GM23338 (cell line): ENCODE data around the gene HACL1.

ENCODE experiments used
- CREB1 ChIP-seq: fragments of 250-450 bp; sonication (Bioruptor Pico); IDR thresholded peaks from 2 replicates; pipeline ENCODE4 v1.5.0; 2020; ENCODE audit warnings: low read depth, mild to moderate bottlenecking, moderate library complexity
- EZH2phosphoT487 ChIP-seq: fragments of 200-600 bp; sonication (generic); IDR thresholded peaks from one replicate; pipeline ENCODE4 v1.8.1; 2018; ENCODE audit warnings: antibody characterized with exemption; ENCODE audit not compliant: unreplicated experiment
- JUNB ChIP-seq: IDR thresholded peaks from one replicate; pipeline ENCODE4 v1.6.1; 2016; ENCODE audit warnings: antibody characterized with exemption; ENCODE audit not compliant: unreplicated experiment
- POLR2AphosphoS5 ChIP-seq: IDR thresholded peaks from 2 replicates; pipeline ENCODE4 v1.6.1; 2016; ENCODE audit warnings: antibody characterized with exemption, low read depth
- TF ChIP-seq, protein P1 (sequence below), 2 experiments: fragments of 200-600 bp in 1 of 2; sonication (generic) in 1 of 2; conservative IDR thresholded peaks; 2 replicates each; pipeline versions ENCODE4 v1.5.1 to v1.6.1; 2016 to 2017; ENCODE audit warnings: antibody characterized with exemption in 2 of 2, low read depth in 2 of 2, mild to moderate bottlenecking in 2 of 2, moderate library complexity in 1 of 2
- TF ChIP-seq, protein P2 (sequence below): IDR thresholded peaks from one replicate; pipeline ENCODE4 v1.6.1; 2018; ENCODE audit warnings: antibody characterized with exemption; ENCODE audit not compliant: unreplicated experiment
- TF ChIP-seq, protein P3 (sequence below): IDR thresholded peaks from 2 replicates; pipeline ENCODE4 v1.6.1; 2016; ENCODE audit warnings: antibody characterized with exemption

DNA sequence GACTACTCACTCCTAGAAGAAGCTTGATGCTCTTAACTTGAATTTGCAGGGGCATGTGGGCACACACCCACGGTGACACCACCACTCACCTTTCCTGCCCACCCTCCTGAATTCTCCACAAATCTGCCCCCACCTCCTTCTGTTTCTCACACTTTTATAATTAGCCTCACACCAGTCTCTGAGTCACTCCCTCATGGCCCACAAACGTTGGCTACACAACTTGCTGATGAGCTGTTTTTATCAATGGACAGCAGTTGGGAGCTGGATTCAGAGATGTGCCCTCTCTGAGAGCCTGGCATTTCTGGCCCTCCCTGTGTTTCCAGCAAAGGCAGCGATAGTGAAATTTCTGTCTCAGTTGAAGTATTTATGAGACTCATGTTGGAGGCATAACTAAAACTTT, 81.2 kb downstream of the HACL1 start:
- TF ChIP-seq CREB1 (CRISPR knock-in tag) (no peak), JUNB (no peak), EZH2phosphoT487 (no peak), POLR2AphosphoS5 (no peak)
- TF ChIP-seq, protein P1, sequence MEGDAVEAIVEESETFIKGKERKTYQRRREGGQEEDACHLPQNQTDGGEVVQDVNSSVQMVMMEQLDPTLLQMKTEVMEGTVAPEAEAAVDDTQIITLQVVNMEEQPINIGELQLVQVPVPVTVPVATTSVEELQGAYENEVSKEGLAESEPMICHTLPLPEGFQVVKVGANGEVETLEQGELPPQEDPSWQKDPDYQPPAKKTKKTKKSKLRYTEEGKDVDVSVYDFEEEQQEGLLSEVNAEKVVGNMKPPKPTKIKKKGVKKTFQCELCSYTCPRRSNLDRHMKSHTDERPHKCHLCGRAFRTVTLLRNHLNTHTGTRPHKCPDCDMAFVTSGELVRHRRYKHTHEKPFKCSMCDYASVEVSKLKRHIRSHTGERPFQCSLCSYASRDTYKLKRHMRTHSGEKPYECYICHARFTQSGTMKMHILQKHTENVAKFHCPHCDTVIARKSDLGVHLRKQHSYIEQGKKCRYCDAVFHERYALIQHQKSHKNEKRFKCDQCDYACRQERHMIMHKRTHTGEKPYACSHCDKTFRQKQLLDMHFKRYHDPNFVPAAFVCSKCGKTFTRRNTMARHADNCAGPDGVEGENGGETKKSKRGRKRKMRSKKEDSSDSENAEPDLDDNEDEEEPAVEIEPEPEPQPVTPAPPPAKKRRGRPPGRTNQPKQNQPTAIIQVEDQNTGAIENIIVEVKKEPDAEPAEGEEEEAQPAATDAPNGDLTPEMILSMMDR (conservative IDR thresholded peaks at IDR 0.05; ENCODE audit: low read depth in 2 of 2), result no peak
- TF ChIP-seq, protein P2, sequence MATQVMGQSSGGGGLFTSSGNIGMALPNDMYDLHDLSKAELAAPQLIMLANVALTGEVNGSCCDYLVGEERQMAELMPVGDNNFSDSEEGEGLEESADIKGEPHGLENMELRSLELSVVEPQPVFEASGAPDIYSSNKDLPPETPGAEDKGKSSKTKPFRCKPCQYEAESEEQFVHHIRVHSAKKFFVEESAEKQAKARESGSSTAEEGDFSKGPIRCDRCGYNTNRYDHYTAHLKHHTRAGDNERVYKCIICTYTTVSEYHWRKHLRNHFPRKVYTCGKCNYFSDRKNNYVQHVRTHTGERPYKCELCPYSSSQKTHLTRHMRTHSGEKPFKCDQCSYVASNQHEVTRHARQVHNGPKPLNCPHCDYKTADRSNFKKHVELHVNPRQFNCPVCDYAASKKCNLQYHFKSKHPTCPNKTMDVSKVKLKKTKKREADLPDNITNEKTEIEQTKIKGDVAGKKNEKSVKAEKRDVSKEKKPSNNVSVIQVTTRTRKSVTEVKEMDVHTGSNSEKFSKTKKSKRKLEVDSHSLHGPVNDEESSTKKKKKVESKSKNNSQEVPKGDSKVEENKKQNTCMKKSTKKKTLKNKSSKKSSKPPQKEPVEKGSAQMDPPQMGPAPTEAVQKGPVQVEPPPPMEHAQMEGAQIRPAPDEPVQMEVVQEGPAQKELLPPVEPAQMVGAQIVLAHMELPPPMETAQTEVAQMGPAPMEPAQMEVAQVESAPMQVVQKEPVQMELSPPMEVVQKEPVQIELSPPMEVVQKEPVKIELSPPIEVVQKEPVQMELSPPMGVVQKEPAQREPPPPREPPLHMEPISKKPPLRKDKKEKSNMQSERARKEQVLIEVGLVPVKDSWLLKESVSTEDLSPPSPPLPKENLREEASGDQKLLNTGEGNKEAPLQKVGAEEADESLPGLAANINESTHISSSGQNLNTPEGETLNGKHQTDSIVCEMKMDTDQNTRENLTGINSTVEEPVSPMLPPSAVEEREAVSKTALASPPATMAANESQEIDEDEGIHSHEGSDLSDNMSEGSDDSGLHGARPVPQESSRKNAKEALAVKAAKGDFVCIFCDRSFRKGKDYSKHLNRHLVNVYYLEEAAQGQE, result no peak
- TF ChIP-seq, protein P3, sequence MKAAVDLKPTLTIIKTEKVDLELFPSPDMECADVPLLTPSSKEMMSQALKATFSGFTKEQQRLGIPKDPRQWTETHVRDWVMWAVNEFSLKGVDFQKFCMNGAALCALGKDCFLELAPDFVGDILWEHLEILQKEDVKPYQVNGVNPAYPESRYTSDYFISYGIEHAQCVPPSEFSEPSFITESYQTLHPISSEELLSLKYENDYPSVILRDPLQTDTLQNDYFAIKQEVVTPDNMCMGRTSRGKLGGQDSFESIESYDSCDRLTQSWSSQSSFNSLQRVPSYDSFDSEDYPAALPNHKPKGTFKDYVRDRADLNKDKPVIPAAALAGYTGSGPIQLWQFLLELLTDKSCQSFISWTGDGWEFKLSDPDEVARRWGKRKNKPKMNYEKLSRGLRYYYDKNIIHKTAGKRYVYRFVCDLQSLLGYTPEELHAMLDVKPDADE, result no peak
